ENCODE measurements around the gene EPHB1. TPM values are rescaled to one million over a fixed set of nuclear protein-coding genes. Genes with fewer than 3 reads are reported as not detected.

The EPHB1 gene
- total RNA-seq, 4 donors from 2014 or later, result 11.1 to 14.2 (median 13.0) TPM

DNA sequence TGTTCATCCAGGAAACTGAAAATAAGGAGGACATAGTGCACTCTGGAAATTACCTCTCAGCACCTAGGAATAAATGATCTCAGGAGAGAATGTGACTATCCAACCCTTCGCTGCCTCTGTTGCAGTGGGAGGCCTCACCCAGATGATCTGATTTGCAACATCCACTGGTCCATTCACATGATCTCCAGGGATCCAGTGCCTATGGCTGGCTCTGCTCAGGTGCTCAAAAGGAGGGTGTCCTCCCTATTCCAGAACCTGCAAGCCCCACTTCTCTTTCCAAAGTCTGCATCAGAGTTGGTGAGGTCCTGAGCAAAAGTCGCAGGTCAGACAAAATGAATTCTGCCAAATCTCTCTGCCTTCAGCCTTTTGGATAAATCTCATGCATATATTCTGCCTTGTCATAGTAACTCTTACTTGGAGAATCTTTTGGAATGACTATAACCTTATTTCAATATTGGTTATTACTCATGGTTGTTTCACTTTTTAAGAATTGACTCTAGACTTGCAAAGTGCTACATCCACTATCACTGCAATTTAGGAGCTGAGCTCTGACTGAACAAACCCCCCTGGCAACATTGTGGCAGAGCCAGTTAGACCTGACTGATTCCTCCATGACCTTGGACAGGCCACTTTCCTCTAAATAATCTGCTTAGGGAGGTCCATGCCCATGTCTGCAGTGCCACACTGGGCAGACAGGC is 295.1 kb downstream of the EPHB1 start:
- WGBS, 2 donors, result 81 to 97% methylated on average over 2 of the region's 2 CpGs
- H3K4me3 ChIP-seq (ENCODE audit: low read depth, poor library complexity, severe bottlenecking), result no peak overlapping the region
- TF ChIP-seq, protein P1, sequence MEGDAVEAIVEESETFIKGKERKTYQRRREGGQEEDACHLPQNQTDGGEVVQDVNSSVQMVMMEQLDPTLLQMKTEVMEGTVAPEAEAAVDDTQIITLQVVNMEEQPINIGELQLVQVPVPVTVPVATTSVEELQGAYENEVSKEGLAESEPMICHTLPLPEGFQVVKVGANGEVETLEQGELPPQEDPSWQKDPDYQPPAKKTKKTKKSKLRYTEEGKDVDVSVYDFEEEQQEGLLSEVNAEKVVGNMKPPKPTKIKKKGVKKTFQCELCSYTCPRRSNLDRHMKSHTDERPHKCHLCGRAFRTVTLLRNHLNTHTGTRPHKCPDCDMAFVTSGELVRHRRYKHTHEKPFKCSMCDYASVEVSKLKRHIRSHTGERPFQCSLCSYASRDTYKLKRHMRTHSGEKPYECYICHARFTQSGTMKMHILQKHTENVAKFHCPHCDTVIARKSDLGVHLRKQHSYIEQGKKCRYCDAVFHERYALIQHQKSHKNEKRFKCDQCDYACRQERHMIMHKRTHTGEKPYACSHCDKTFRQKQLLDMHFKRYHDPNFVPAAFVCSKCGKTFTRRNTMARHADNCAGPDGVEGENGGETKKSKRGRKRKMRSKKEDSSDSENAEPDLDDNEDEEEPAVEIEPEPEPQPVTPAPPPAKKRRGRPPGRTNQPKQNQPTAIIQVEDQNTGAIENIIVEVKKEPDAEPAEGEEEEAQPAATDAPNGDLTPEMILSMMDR (IDR thresholded peaks at IDR 0.05), result no peak
- no peak for TF ChIP-seq POLR2A (IDR thresholded peaks at IDR 0.05)
- intact Hi-C loops (cut with DNase I; ENCODE audit: low total_unique reads), result no loop called here
- DNase-seq (ENCODE audit: low spot score in 2 of 2), result no peak

GRCh38 chr3:135091946-135092345 is 296.9 kb downstream of the EPHB1 start:
- TF ChIP-seq POLR2A (IDR thresholded peaks at IDR 0.05), result no peak
- TF ChIP-seq, protein P1 (IDR thresholded peaks at IDR 0.05), result no peak
- intact Hi-C loops (cut with DNase I; ENCODE audit: low total_unique reads), result no loop called here
- 71 to 76% methylated on average over 5 of the region's 5 CpGs for WGBS, 2 donors
- peak in 1 of 2 donors; percentile 68 for DNase-seq (ENCODE audit: low spot score in 2 of 2)
- no peak overlapping the region for H3K4me3 ChIP-seq (ENCODE audit: low read depth, poor library complexity, severe bottlenecking)

DNA sequence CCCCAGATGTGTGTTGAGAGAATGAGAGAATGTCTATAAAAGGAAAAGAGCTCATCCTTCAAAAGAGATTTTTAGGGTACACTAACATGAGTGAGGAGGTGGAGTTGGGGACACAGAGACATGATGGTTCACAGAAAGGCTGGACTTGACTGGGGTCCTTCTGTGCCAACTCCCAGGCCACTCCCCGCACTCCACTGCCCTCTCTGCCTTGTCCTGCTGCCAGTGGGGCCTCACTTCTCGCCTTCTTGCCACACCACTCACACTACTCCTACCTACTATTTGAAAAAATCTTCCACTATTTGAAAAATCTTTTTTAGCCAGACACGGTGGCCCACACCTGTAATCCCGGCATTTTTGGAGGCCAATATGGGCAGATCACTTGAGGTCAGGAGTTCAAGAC is 298.1 kb downstream of the EPHB1 start:
- no peak for TF ChIP-seq POLR2A (IDR thresholded peaks at IDR 0.05)
- TF ChIP-seq, protein P1 (IDR thresholded peaks at IDR 0.05), result no peak
- intact Hi-C loops (cut with DNase I; ENCODE audit: low total_unique reads), result no loop called here
- H3K4me3 ChIP-seq (ENCODE audit: low read depth, poor library complexity, severe bottlenecking), result no peak overlapping the region
- DNase-seq (ENCODE audit: low spot score in 2 of 2), result peak in 1 of 2 donors; percentile 37
- WGBS, 2 donors, result 90 to 93% methylated on average over 4 of the region's 4 CpGs

DNA sequence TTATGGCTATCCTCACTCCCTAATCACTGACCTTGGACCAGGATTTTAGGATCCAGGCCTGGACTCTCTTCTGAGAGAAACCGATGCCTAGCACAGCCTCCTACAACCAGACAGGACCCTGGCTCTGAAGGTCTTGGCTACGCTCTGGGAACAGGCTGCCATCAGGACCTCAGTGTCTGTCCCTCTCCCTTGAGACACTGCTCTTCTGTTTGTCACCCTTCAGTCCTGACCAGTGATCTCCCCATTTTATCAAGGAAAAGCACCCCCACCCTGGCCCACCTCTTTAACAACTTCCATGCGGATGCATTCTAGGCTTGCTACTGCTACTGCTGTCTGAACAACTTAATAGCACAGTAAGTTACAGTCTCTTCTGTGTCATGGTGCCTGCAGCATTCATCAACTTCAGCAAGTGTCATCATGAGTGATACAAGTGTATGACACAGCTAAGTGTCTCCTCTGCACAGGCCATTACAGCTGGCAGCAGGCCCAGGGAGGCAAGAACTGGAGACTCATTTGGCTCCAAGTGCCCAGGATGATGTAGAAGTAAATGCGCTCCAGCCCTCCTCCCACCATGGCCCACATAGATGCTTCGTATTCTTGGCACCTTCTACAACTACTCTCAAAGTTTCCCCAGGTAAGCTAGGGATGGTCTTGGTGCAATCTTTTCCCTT is 302.4 kb downstream of the EPHB1 start:
- TF ChIP-seq, protein P1 (IDR thresholded peaks at IDR 0.05), result no peak
- TF ChIP-seq POLR2A (IDR thresholded peaks at IDR 0.05), result no peak
- intact Hi-C loops (cut with DNase I; ENCODE audit: low total_unique reads), result no loop called here
- WGBS, 2 donors, result 92 to 93% methylated on average over 5 of the region's 5 CpGs
- peak in 1 of 2 donors; percentile 50 for DNase-seq (ENCODE audit: low spot score in 2 of 2)
- H3K4me3 ChIP-seq (ENCODE audit: low read depth, poor library complexity, severe bottlenecking), result no peak overlapping the region

- WGBS, 2 donors, result 78 to 79% methylated on average over 5 of the region's 5 CpGs
- no peak overlapping the region for H3K4me3 ChIP-seq (ENCODE audit: low read depth, poor library complexity, severe bottlenecking)
- TF ChIP-seq, protein P1 (IDR thresholded peaks at IDR 0.05), result no peak
- TF ChIP-seq POLR2A (IDR thresholded peaks at IDR 0.05), result no peak
- intact Hi-C loops (cut with DNase I; ENCODE audit: low total_unique reads), result no loop called here
- DNase-seq (ENCODE audit: low spot score in 2 of 2), result peak in 1 of 2 donors; percentile 31
Observed at GRCh38 chr3:135099734-135100355, 304.8 kb downstream of the EPHB1 start.
